ENCODE measurements around the gene COL18A1.
A peak's percentile ranks its signal among the peaks of the same experiment; 100 is the strongest.

COL18A1 gene

DNA sequence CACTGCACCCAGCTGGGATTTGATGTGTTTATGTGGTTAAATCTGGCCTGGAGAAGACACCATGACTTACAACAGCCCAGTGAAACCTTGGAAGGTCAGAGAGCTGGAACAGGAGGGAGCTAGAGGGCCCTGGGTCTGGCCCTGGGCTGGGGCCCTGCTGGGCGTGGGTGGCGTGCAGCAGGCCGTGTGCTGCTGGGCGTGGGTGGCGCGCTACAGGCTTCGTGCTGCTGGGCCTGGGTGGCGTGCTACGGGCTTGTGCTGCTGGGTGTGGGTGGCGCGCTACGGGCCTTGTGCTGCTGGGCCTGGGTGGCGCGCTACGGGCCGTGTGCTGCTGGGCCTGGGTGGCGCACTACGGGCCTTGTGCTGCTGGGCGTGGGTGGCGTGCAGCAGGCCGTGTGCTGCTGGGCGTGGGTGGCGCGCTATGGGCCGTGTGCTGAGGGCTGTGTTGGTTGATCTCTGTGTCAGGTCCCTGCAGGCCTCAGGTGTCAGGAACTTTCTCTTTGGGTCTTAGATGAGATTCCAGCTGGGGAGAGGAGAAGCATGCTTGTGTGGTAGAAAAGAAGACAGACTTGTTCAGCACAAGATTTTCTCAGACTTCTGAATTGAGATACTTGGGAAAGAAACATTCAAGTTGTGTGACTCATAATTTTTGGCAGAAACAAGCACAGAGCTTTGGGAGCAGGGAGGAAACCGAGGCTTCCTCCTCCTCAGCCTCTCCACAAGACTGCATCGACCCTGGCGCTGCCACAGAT, 66.0 kb downstream of the COL18A1 start:
- TF ChIP-seq, protein P1, sequence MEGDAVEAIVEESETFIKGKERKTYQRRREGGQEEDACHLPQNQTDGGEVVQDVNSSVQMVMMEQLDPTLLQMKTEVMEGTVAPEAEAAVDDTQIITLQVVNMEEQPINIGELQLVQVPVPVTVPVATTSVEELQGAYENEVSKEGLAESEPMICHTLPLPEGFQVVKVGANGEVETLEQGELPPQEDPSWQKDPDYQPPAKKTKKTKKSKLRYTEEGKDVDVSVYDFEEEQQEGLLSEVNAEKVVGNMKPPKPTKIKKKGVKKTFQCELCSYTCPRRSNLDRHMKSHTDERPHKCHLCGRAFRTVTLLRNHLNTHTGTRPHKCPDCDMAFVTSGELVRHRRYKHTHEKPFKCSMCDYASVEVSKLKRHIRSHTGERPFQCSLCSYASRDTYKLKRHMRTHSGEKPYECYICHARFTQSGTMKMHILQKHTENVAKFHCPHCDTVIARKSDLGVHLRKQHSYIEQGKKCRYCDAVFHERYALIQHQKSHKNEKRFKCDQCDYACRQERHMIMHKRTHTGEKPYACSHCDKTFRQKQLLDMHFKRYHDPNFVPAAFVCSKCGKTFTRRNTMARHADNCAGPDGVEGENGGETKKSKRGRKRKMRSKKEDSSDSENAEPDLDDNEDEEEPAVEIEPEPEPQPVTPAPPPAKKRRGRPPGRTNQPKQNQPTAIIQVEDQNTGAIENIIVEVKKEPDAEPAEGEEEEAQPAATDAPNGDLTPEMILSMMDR (IDR thresholded peaks at IDR 0.05; ENCODE audit: poor library complexity, severe bottlenecking) = no peak
- no peaks in the 10 kb centered on the region for H3K27me3 ChIP-seq (ENCODE audit: insufficient read depth, poor library complexity, severe bottlenecking)
- no peaks in the 10 kb centered on the region for H3K9me3 ChIP-seq (ENCODE audit: severe bottlenecking)
- DNase-seq (ENCODE audit: low spot score) (no peak), ATAC-seq (ENCODE audit: low read depth) (peak; percentile 79)
- H3K4me1 ChIP-seq (ENCODE audit: insufficient read depth, poor library complexity, severe bottlenecking) = peaks cover 6% of the 10 kb centered on the region
- peak overlapping the region; percentile 61 for H3K27ac ChIP-seq (ENCODE audit: poor library complexity, severe bottlenecking)
- no peaks in the 10 kb centered on the region for H3K36me3 ChIP-seq (ENCODE audit: low read depth)
- no peak overlapping the region for H3K4me3 ChIP-seq (ENCODE audit: severe bottlenecking)

GRCh38 chr21:45471525-45472221, 66.7 kb downstream of the COL18A1 start:
- Histone ChIP-seq H3K9me3 (ENCODE audit: severe bottlenecking) (no peaks in the 10 kb centered on the region), H3K27me3 (ENCODE audit: insufficient read depth, poor library complexity, severe bottlenecking) (no peaks in the 10 kb centered on the region), H3K4me3 (ENCODE audit: severe bottlenecking) (no peak overlapping the region), H3K4me1 (ENCODE audit: insufficient read depth, poor library complexity, severe bottlenecking) (peaks cover 6% of the 10 kb centered on the region), H3K36me3 (ENCODE audit: low read depth) (no peaks in the 10 kb centered on the region), H3K27ac (ENCODE audit: poor library complexity, severe bottlenecking) (peak overlapping the region; percentile 61)
- DNase-seq (ENCODE audit: low spot score) (no peak), ATAC-seq (ENCODE audit: low read depth) (peak; percentile 16)
- TF ChIP-seq, protein P1 (IDR thresholded peaks at IDR 0.05; ENCODE audit: poor library complexity, severe bottlenecking) = no peak

DNA sequence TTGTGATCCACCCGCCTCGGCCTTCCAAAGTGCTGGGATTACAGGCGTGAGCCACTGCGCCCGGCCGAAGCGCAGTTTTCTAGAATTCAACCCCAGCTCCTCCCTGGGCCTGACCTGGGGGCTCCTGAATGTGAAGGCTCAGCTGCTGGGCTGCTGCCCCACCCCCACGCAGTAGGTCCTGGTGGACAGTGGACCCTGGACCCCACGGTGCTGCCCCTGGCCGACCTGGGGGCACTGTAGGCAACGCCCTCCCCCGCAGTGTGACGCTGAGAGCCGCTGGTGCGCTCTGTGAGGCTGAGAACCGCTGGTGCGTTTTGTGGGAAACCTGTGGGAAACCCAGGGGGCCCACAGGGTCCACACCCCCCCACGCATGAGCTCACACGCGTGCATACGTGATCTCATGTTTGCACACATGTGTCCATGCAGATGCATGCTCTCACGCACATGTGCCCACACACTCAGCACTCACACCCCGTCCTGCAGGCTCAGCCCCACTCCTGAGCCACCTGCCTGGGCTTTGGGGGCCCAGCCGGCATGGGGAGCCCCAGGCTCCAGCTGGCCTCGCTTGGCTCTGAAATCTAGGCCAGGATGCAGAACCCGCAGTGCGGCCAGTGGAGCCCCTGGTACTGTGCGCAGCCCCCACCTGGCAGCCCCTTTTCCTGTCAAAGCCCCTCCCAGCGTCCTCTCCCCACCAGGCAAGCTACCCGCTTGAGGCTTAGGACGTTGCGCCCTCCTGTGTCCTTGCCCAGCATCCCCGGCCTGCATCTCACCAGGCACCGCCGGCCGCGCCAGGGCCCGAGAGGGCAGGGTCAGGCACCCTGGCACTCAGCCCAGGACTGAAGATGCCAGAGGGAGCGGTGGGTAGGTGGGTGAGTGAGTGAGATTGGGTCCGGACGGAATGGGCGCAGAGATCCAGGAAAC, 67.7 kb downstream of the COL18A1 start:
- H3K27ac ChIP-seq (ENCODE audit: poor library complexity, severe bottlenecking) = no peak overlapping the region
- H3K4me1 ChIP-seq (ENCODE audit: insufficient read depth, poor library complexity, severe bottlenecking) = peaks cover 6% of the 10 kb centered on the region
- ATAC-seq (ENCODE audit: low read depth) (no peak), DNase-seq (ENCODE audit: low spot score) (no peak)
- no peaks in the 10 kb centered on the region for H3K9me3 ChIP-seq (ENCODE audit: severe bottlenecking)
- TF ChIP-seq, protein P1 (IDR thresholded peaks at IDR 0.05; ENCODE audit: poor library complexity, severe bottlenecking) = no peak
- no peaks in the 10 kb centered on the region for H3K27me3 ChIP-seq (ENCODE audit: insufficient read depth, poor library complexity, severe bottlenecking)
- H3K36me3 ChIP-seq (ENCODE audit: low read depth) = no peaks in the 10 kb centered on the region
- H3K4me3 ChIP-seq (ENCODE audit: severe bottlenecking) = no peak overlapping the region

GRCh38 chr21:45473496-45474322, 68.7 kb downstream of the COL18A1 start:
- TF ChIP-seq, protein P1 (IDR thresholded peaks at IDR 0.05; ENCODE audit: poor library complexity, severe bottlenecking) = no peak
- H3K27me3 ChIP-seq (ENCODE audit: insufficient read depth, poor library complexity, severe bottlenecking) = no peaks in the 10 kb centered on the region
- no peak for ATAC-seq (ENCODE audit: low read depth)
- H3K4me1 ChIP-seq (ENCODE audit: insufficient read depth, poor library complexity, severe bottlenecking) = peaks cover 6% of the 10 kb centered on the region
- no peaks in the 10 kb centered on the region for H3K36me3 ChIP-seq (ENCODE audit: low read depth)
- H3K27ac ChIP-seq (ENCODE audit: poor library complexity, severe bottlenecking) = no peak overlapping the region
- DNase-seq (ENCODE audit: low spot score) = no peak
- H3K4me3 ChIP-seq (ENCODE audit: severe bottlenecking) = no peak overlapping the region
- H3K9me3 ChIP-seq (ENCODE audit: severe bottlenecking) = no peaks in the 10 kb centered on the region
